ENCODE results near the gene POLR2A. TPM values are rescaled to one million over a fixed set of nuclear protein-coding genes. Genes with fewer than 3 reads are reported as not detected.

POLR2A gene
- 10 to 100 TPM; 95.3 to 96.9 TPM for total RNA-seq

GRCh38 chr17:7484067-7484918 is at the start of gene POLR2A:
Gene POLR2A, plus strand, starts transcription at chr17:7484366.

GRCh38 chr17:7439462-7440112 is 44.6 kb upstream of the POLR2A start, which contains the start of gene FGF11:
Gene FGF11, plus strand, starts transcription at chr17:7439512. Its CDS starts 109 bp downstream, at chr17:7439621.

GRCh38 chr17:7444682-7445618 is 39.2 kb upstream of the POLR2A start, which contains the start of gene CHRNB1:
Gene CHRNB1, plus strand, starts transcription at chr17:7445061. Its CDS starts 67 bp downstream, at chr17:7445128.

GRCh38 chr17:7479213-7480088 is 4.7 kb upstream of the POLR2A start, which contains the start of gene ZBTB4:
Gene ZBTB4, minus strand, starts transcription at chr17:7479631. Its CDS starts 12,830 bp downstream, at chr17:7466801.

GRCh38 chr17:7481275-7481674 is 2.9 kb upstream of the POLR2A start, which contains the start of gene SLC35G6:
Gene SLC35G6, plus strand, starts transcription at chr17:7481446. Its CDS starts 71 bp downstream, at chr17:7481517.

GRCh38 chr17:7548585-7549400 is 64.6 kb downstream of the POLR2A start, which contains the start of gene TNFSF12:
Gene TNFSF12, plus strand, starts transcription at chr17:7549058. Its CDS starts 96 bp downstream, at chr17:7549154.

Small RNAs within 50 kb of the gene (small RNA-seq; reads per million reads assigned to genes)
- gene RF00019 = 0 reads per million in 2 donors

Other genes with a start within 250 kb of the POLR2A start
- gene DVL2, start 249.8 kb upstream of the POLR2A start, total RNA-seq = 100 to 1,000 TPM in 1 of 2 donors, 10 to 100 TPM in 1; 98.6 to 107 TPM
- 10 to 100 TPM; 65.7 to 80.9 TPM for gene PHF23, start 244.9 kb upstream of the POLR2A start, total RNA-seq
- gene GABARAP, start 241.9 kb upstream of the POLR2A start, total RNA-seq = 100 to 1,000 TPM; 165 to 225 TPM
- gene CTDNEP1, start 232.6 kb upstream of the POLR2A start, total RNA-seq = 10 to 100 TPM; 18.6 to 30.3 TPM
- gene ELP5, start 232.2 kb upstream of the POLR2A start, total RNA-seq = 10 to 100 TPM; 33.7 to 47.3 TPM
- gene CLDN7, start 221.9 kb upstream of the POLR2A start, total RNA-seq = under 1 TPM; 0.69 to 1.00 TPM
- under 1 TPM; under 0.01 to 0.34 TPM for gene SLC2A4, start 202.6 kb upstream of the POLR2A start, total RNA-seq
- under 1 TPM in 1 of 2 donors, not detected in 1; 0.67 TPM for gene YBX2, start 189.7 kb upstream of the POLR2A start, total RNA-seq
- gene EIF5A, start 176.7 kb upstream of the POLR2A start, total RNA-seq = 100 to 1,000 TPM; 830 to 988 TPM
- gene GPS2, start 169.0 kb upstream of the POLR2A start, total RNA-seq = 10 to 100 TPM; 74.7 to 87.2 TPM
- 10 to 100 TPM; 14.8 to 16.7 TPM for gene NEURL4, start 155.0 kb upstream of the POLR2A start, total RNA-seq
- under 1 TPM in 1 of 2 donors, not detected in 1; 0.67 TPM for gene ACAP1, start 147.8 kb upstream of the POLR2A start, total RNA-seq
- 1 to 10 TPM; 1.3 to 3.4 TPM for gene KCTD11, start 132.2 kb upstream of the POLR2A start, total RNA-seq
- gene TMEM95, start 129.2 kb upstream of the POLR2A start, total RNA-seq = not detected
- under 1 TPM; 0.69 to 1.00 TPM for gene TNK1, start 103.3 kb upstream of the POLR2A start, total RNA-seq
- gene PLSCR3, start 89.8 kb upstream of the POLR2A start, total RNA-seq = 10 to 100 TPM in 1 of 2 donors, 1 to 10 TPM in 1; 9.6 to 12.0 TPM
- gene TMEM256, start 80.3 kb upstream of the POLR2A start, total RNA-seq = 100 to 1,000 TPM in 1 of 2 donors, 10 to 100 TPM in 1; 73.0 to 107 TPM
- gene NLGN2, start 76.5 kb upstream of the POLR2A start, total RNA-seq = 1 to 10 TPM; 4.0 to 4.1 TPM
- not detected for gene SPEM1, start 64.0 kb upstream of the POLR2A start, total RNA-seq
- not detected for gene SPEM2, start 58.8 kb upstream of the POLR2A start, total RNA-seq
- gene SPEM3, start 55.5 kb upstream of the POLR2A start, total RNA-seq = not detected
- 1 to 10 TPM; 7.3 to 7.9 TPM for gene TMEM102, start 48.9 kb upstream of the POLR2A start, total RNA-seq
- gene FGF11, start 44.9 kb upstream of the POLR2A start, total RNA-seq = under 1 TPM; under 0.01 to 0.33 TPM
- 1 to 10 TPM; 5.5 to 5.7 TPM for gene CHRNB1, start 39.3 kb upstream of the POLR2A start, total RNA-seq
- 10 to 100 TPM; 16.3 to 23.1 TPM for gene ZBTB4, start 4.7 kb upstream of the POLR2A start, total RNA-seq
- gene SLC35G6, start 2.9 kb upstream of the POLR2A start, total RNA-seq = not detected
- gene TNFSF12, start 64.7 kb downstream of the POLR2A start, total RNA-seq = 10 to 100 TPM; 14.8 to 19.3 TPM
- 1 to 10 TPM; 2.4 to 2.7 TPM for gene TNFSF13, start 74.4 kb downstream of the POLR2A start, total RNA-seq
- 100 to 1,000 TPM in 1 of 2 donors, 10 to 100 TPM in 1; 67.4 to 114 TPM for gene SENP3, start 77.6 kb downstream of the POLR2A start, total RNA-seq
- gene CD68, start 95.3 kb downstream of the POLR2A start, total RNA-seq = 10 to 100 TPM; 18.3 to 20.0 TPM
- 100 to 1,000 TPM; 181 to 189 TPM for gene MPDU1, start 99.5 kb downstream of the POLR2A start, total RNA-seq
- gene SOX15, start 105.7 kb downstream of the POLR2A start, total RNA-seq = under 1 TPM in 1 of 2 donors, not detected in 1; 0.33 TPM
- 10 to 100 TPM; 36.3 to 36.5 TPM for gene FXR2, start 130.5 kb downstream of the POLR2A start, total RNA-seq
- gene SAT2, start 143.5 kb downstream of the POLR2A start, total RNA-seq = 10 to 100 TPM; 22.4 to 24.6 TPM
- gene SHBG, start 145.8 kb downstream of the POLR2A start, total RNA-seq = under 1 TPM; 0.33 to 0.34 TPM
- gene ATP1B2, start 166.6 kb downstream of the POLR2A start, total RNA-seq = not detected
- gene TP53, start 203.1 kb downstream of the POLR2A start, total RNA-seq = 10 to 100 TPM; 43.0 to 47.1 TPM
- 10 to 100 TPM in 1 of 2 donors, 1 to 10 TPM in 1; 8.6 to 17.3 TPM for gene WRAP53, start 204.1 kb downstream of the POLR2A start, total RNA-seq
- 1 to 10 TPM in 1 of 2 donors, under 1 TPM in 1; 0.33 to 1.0 TPM for gene EFNB3, start 220.8 kb downstream of the POLR2A start, total RNA-seq
- under 1 TPM; under 0.01 TPM for gene DNAH2, start 233.4 kb downstream of the POLR2A start, total RNA-seq